Activated CD4-positive, alpha-beta T cell treated with anti-CD3 and anti-CD28 coated beads for 24 hours (primary cell): ENCODE results near the gene SPECC1.
"Not testable (repeated sequence)": the region's sequence is repeated elsewhere in the genome, so short reads cannot be mapped to it uniquely, and the experiment has no call there.

ENCODE experiments used
- DNase-seq, 2 donors: peaks; one replicate each; pipeline ENCODE4 v3.0.0-alpha.2; 2020; ENCODE audit warnings: low read depth in 2 of 2

Gene SPECC1

DNA sequence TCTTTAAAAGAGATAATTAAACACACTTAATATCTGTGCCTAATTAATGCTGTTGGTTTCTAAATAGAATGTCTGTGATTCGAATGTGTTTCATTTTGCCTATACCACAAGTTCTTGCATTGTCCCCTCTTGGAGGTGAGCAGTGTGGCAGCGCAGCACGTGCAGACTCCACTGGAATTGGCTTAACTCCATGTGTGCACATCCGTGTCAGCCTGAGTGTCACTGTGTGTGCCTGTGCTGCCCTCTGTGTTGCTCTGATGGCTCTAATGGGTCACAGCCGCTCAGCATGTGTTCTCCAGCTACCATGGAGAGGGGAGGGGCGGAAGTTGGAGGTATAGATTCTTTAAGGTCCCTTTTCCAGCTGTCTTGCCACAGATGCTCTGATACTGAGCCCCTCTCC lies 226.6 kb downstream of the SPECC1 start:
- DNase-seq: no peak

DNA sequence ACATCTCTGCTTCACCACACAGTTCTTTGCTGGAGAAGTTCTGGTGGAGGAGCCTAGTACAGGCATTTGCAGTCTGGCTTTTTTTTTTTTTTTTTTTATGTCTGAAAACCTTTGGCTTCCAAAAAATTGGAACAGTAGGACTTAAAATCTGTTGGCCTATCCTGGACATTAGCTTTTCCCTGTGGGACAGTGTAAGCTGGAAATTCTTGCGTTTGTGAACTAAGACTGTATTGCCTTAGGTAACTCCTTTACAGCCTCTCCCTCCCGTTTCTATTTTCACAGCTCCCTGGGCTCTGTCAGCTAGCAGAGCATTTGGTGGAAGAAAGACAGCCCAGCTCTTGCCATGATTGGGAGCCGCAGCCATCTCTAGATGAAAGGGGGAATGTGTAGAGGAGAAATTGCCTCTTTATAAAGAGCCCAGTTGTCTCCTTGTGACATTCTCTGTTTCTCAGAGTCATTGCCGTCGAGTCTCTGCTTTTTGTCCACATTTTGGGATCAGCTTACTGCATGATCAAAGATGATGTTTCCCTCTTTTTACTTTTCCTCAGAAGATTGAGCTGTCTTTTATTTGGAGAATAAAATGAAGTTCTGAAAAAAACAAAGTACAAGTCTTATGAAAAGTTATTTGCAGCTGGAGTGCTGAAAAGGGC lies 227.5 kb downstream of the SPECC1 start:
- DNase-seq: no peak

DNA sequence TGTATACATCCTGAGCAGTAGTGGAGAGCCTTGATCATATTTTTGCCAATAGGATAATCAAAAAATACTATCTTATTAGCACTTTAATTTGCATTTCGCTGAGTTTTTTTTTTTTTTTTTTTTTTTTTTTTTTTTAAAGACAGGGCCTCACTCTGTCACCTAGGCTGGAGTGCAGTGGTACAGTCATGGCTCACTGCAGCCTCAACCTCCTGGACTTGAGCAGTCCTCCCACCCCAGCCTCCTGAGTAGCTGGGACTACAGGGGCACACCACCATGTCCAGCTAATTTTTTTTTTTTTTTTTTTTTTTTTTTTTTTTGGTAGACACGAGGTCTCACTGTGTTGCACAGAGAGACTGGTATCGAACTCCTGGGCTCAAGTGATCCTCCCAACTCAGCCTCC lies 230.6 kb downstream of the SPECC1 start:
- not testable (repeated sequence) for DNase-seq

DNA sequence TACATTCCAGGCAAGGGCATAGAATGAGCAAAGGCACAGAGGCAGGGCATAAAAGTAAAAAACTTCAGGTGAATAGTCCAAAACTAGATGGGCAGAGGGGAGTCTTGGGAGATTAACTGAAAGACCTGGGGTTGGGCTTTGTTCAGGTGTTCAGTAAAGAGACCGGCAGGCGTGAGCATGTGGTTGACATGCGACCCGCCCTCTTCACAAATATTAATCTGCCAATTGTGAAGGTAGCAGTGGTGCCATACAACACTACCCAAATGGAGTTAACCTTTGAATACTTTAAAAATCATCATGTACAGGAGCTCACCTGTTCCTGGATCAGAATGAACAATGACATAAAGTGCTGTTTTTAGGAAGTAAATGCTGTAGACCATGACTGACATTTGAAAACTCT lies 232.7 kb downstream of the SPECC1 start:
- no peak for DNase-seq

DNA sequence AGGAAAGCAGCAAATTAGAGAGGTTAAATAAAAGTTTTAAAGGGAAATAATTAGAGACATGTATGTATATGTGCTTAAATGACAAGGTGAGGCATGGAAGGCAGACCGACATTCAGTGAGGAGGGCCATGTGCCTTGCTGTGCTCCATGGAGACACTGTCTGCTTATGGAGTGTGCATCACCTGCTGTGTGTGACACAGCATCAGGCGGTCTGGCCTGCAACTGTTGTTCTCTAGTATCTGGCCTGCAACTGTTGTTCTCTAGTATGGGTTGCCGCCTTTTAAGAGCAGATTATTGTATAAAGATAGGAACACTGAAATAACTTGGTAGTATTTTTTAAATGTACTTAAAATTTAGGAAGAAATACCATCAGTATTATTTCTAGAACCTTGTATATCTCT lies 233.1 kb downstream of the SPECC1 start:
- no peak for DNase-seq

DNA sequence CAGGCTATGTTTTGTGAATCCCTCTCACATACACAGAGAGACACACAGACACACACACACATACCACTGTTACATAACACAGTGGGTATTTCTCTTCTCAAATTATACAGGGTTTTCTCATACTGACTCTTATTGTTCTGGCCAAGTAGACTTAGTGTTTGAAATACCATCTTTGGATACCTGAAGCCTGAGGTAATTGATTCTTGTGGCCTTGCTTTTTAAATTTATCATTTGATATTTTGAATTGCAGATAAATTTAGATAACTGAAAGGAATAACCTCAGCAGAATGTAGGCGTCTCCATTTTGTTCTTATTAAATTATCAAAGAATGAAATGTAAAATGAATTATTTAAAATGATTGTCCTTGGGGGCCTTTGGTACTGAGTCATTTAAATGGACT lies 234.4 kb downstream of the SPECC1 start:
- DNase-seq: no peak

DNA sequence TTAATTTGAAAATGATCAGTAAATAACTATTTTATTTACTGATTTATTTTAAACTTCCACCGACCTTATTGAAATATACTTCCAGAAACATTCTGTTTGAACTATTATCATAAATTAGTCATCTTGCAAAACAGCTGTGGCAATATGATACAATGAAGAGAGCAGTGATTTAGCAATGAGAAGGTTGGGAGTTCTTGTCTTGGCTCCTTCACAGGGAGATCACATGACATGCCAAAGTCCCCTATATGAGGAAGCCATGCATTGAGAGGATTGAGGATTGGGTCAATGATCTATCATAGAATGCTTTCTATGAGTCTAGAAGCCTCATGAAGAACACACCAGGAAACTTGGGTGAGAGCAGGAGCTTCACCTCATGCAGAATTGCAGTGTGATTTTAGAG lies 235.5 kb downstream of the SPECC1 start:
- DNase-seq: no peak

DNA sequence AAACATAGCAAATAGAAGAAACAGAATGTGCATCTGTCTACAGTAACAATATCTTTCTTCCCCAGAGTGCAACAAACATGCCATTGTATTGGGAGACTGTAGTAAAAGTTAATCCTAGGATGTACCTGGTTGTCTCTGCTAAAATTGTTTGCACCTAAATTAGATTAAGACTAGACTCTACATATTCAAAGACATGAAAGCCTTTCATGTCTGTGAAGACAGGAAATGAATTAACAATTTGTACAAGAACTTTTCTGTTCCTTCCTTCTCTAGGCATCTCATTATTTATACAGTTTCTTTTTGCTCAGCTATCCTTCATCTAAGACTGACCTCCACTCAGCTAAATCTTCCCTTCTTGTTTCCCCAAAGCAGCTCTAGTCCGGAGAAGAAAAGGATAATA lies 237.5 kb downstream of the SPECC1 start:
- DNase-seq: no peak

DNA sequence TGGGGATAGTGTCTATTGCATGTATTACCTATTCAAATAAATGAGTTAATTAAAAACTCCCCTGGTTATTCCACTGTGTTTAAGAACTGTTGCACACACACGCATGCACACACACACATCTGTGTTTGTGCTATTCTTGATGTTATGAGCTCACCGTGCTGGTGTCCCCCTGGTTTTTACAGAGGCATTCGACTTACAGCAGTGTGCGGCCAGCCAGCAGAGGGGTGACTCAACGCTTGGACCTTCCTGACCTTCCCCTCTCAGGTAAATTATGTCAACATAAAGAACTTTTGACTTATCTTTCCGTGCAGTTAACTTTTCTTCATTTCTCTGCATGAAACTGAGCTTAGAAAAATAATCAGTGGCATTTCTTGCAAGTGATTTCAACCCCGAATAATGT lies 244.2 kb downstream of the SPECC1 start:
- DNase-seq: no peak

DNA sequence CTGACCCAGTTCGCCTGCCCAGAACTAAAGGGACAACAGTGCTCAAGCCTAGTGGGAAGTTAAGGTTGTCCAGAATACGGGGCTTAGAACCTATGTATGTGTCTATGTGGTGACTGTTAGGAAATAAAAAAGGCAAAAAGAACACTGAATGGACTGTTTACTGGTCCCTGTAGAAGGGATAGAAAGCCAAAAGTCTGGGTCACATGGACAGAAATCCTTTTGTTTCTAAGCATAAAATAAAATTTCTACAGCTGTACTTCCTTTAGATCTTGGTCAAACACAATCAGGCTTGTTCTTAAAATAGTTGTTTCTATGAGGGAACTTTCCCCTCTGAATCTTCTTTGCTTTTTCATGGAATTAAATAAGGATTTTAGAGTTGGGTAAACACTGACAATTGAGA lies 245.4 kb downstream of the SPECC1 start:
- DNase-seq: no peak

DNA sequence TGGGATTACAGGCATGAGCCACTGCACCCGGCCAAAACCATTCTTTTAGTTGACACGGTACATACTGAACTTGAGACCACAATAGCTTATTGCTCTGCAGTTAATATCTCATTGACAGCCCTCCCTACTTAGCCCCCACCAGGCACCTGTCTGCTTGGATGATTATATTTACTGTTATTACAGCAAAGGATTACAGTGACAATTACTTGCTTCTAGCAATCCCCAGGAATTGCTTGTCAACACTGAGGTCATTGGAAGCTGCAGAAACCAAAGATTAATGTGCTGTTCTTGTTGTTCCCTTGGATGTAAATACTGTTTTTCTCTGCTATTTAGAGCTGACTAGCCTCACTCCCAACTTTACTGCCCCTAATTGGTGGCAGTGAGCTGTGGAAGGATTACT lies 247.0 kb downstream of the SPECC1 start:
- no peak for DNase-seq

DNA sequence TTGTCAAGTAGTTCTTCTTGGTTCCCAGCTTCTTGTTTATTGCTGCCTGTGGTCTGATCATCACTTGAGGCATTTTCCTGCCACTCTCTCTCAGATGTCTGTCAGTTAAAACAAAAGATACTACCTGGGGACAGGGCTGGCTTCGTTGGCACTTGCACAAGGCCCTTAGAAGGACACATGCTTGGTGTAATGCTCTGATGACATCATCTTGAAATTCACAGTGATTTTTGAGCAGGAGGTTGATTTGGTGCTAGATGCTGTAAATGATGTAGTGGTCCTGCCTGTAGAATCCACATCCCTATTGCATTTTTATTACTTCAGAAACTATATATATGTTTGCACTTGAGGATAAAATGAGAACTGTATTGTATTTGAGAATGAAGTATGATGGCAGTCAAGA lies 247.8 kb downstream of the SPECC1 start:
- DNase-seq: no peak

DNA sequence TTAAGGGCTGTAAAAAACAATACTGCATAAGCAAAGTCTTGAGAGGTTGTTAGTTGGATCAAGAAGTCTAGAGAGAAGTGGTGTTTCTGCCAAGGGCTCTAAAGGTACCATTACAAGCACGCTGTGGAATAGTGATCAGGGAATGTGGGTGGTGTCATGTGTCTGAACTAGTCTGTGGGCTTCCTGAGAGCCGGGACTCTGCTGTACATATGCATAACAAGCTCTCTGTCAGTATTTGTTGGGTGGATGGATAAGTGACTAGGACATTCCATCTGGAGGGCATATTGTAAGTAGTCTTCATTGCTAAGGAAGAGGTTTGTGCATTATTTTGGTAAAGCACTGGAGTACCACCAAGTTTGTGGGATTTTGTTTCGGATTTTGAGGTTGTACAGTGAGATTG lies 248.6 kb downstream of the SPECC1 start:
- DNase-seq: no peak

DNA sequence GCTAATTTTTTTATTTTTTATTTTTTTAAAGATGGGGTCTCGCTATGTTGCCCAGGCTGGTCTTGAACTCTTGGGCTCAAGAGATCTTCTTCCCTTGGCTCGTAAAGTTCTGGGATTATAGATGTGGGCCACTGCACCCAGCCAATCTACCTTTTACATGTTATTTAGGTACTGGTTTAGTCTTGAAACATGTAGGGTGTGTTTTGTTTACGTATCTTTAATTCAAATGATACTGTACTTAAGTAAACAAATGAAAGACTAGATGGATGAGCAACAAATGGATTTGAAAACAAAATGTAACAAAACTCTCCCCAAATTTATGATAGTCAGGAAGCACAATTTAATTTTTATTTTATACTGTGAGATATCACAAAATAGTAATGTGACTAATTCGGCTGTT lies 250.5 kb downstream of the SPECC1 start:
- no peak for DNase-seq

DNA sequence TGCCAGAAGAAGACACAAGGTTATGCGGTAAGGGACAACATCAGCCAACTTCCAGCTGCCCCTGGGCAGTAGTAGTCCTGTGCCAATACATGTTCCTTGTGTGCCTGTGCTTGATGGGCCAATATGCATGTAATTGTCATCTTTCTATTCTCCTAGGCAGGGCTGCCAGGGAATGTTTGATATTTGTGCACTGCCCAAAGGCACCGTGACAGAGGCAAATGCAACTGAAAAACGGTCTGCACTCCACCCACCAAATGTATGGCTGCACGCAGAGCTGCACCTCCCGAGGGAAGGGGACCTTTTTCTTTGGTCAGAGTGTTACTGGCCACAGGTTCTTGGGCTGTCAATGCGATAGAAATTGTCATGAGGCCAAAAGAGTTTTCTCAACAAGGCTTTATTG lies 251.1 kb downstream of the SPECC1 start:
- no peak for DNase-seq

DNA sequence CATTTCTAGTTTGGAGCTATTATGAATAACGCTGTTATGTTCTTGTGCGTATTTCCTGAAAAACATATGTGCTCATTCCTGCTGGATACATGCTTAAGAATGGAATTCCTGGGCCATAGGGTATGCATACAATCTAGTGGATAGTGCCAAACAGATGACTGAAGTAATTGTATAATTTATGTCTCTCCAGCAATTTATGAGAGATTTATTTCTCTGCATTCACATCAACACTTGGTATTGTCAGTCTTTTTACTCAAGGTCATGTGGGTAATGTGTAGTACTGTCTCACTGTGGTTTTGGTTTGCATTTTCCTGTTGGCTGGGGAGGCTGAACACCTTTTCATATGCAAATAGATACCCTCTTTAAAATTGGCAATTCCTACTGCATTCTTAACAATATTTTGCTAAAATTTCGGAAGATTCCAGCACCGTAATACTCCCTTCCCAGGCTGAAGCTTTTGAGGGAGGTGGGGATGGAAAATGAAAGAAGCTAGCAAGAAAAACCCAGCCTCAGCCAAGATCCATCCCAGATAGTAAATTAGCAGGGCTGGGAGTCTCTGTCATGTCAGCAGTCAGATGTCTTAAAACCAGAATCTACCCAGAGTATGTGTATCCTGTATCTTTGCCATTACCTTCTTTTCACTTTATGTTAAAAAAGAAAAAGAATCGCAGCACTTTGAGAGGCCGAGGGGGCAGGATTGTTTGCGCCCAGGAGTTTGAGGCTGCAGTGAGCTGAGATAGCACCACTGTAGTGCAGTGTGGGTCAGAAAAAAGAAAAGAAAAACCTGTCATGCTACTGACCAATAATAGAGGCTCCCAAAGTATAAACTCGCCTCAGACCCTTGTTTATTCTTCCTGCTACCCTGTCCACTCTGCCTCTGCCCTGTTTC lies 253.3 kb downstream of the SPECC1 start:
- DNase-seq: no peak

DNA sequence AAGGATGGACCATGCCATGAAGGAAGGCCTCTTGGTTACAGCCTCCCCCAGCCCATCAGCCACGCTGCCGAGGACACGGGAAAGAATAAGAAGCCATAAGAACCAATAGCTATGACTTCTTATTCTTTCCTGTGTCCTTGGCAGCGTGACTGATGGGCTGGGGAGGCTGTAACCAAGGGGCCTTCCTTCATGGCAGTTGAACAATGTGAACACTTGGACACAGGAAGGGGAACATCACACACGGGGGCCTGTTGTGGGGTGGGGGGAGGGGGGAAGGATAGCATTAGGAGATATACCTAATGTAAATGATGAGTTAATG lies 253.9 kb downstream of the SPECC1 start:
- DNase-seq: not testable (repeated sequence)

DNA sequence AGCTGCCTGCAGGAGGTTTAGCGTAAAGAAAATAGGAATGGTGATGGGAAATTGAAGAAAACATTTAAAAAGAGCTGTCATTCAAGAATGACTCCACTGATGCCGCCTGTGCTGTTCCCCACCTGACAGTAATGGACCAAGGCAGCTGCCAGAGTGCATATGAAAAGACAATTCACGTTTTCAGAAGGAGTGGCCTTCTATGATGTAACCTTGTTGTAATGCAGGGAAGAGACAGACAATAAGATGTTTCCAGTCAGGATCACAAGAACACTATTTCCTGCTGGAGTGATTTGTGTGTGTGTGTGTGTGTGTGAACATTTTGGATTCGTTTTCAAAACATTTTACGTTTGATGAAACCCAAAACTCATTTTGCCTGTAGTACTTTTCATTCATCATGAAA lies 254.4 kb downstream of the SPECC1 start:
- DNase-seq: no peak

DNA sequence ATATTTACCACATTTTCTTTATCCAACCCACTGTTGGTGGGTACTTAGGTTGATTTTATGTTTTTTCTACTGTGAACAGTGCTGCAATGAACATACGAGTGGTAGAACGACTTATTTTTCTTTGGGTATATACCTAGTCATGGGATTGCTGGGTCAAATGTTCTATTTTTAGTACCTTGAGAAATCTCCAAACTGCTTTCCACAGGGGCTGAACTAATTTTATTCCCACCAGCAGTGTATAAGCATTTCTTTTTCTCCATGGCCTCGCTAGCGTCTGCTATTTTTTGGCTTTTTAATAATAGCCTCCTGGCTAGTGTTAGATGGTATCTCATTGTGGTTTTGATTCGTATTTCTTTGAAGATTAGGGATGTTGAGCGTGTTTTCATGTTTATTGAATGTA lies 255.8 kb downstream of the SPECC1 start:
- DNase-seq: no peak

DNA sequence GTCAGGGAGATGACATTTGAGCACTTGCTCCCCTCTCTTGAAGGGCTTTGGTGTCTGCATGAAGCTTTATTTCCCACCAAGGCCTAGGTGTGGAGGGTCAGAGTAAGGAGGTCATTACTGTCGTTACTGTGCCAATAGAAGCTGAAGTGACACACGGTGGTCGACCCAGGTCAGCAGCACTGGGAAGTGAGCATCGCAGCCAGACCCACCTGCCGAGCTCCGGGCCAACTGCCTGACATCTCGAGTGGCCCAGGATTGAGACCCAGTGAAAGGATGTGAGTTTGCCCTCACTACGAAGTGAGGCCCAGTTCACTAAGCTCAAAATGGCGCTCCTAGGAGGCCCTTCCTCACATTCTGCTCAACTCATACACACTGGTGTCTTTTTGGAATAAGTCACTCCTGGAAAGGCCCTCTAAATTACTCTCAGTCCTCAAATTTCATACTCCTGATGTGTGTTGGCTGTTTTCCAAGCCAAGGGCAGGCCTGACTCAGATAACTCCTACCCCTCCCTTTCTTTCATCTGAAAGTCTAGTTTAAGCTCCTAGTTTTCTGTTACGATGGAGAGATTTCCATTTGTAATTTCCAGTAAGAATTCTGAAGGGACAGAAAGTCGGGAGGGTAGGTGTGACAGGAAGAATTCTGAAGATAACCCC lies 257.8 kb downstream of the SPECC1 start:
- no peak for DNase-seq

DNA sequence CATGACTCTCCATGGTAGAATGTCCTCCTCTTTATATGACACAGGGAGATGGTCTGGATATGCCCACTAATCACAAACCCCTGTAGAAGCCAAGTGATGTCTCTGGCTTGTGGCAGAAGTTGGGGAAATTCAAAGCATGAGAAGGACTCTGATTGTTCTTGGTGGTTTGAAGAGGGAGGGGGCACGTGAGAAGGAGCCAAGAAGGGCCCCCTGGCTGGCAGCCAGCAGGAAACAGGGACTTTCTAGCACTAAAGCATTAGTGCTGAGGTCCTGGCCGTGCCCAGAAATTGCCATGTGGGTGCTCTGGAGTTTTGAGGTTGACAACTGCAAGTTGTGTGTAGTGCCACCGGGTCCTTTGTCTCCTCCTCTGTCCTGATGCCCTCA lies 258.3 kb downstream of the SPECC1 start:
- no peak for DNase-seq

DNA sequence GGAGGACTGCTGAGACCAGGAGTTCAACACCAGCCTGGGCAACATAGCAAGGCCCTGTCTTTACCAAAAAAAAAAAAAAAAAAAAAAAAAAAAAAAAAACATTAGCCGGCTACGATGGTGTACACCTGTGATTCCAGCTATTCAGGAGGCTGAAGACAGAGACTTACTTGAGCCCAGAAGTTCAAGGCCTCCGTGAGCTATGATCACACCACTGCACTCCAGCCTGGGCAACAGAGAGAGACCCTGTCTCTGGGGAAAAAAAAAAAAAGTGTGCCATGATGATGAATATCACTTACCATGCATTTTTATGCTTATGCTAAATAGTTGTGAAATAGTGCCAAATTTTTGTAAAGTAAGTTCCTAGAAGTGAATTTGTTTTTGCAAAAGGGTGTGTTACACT lies 261.2 kb downstream of the SPECC1 start:
- no peak for DNase-seq

DNA sequence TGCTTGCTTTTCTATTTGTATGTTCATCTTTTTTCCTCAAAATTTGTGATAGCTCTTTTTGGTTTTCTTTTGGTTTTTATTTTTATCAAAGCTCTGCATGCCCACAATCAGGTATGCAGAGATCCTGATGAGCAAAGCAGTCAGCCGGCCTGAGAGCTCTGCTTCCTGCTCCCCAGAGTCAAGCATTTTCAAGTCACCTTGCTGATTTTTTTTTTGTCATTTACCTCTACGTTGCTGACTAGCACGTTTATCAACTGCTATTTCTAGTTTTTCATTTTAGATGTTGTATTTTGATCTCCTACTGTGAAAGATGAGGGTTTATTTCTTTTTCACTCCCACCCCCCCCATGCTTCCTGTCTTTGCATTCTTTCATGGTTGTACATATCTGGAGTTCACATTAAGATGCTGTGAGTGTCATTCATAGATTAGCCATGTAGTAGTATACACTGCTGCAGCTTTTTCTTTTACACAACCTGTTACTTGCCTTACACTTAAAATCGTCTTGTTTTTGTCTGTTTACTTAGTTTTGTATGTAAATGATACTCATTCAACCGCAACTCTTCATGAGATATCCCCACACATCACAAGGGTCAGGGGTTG lies 262.0 kb downstream of the SPECC1 start:
- DNase-seq: no peak
